Subcutaneous abdominal adipose tissue (tissue), 5 donors: ENCODE results near the gene MCRS1.

Source experiments
- H3K27ac ChIP-seq: one replicate; pipeline ENCODE4 v1.7.0; 2013; ENCODE audit warnings: low read depth, mild to moderate bottlenecking, inconsistent platforms, low read length, moderate library complexity
- H3K27me3 ChIP-seq, 5 donors: one replicate each; pipeline ENCODE4 v1.7.0; 2013; ENCODE audit warnings: low read length in 5 of 5, inconsistent platforms in 1 of 5; ENCODE audit not compliant: control insufficient read depth in 5 of 5, insufficient read depth in 4 of 5
- H3K36me3 ChIP-seq, 5 donors: one replicate each; pipeline ENCODE4 v1.7.0; 2013; ENCODE audit warnings: low read length in 5 of 5; ENCODE audit not compliant: control insufficient read depth in 5 of 5, insufficient read depth in 5 of 5
- H3K4me1 ChIP-seq, 5 donors: one replicate each; pipeline ENCODE4 v1.7.0; 2013; ENCODE audit warnings: low read length in 5 of 5, mild to moderate bottlenecking in 3 of 5, moderate library complexity in 1 of 5; ENCODE audit not compliant: control insufficient read depth in 5 of 5, insufficient read depth in 5 of 5
- H3K4me3 ChIP-seq, 5 donors: one replicate each; pipeline ENCODE4 v1.7.0; 2013; ENCODE audit warnings: low read length in 5 of 5, low read depth in 1 of 5
- H3K9ac ChIP-seq, 5 donors: one replicate each; pipeline ENCODE4 v1.7.0; 2013; ENCODE audit warnings: low read length in 5 of 5, mild to moderate bottlenecking in 4 of 5, moderate library complexity in 3 of 5
- H3K9me3 ChIP-seq, 5 donors: one replicate each; pipeline ENCODE4 v1.7.0; 2013; ENCODE audit warnings: low read length in 5 of 5; ENCODE audit not compliant: control insufficient read depth in 5 of 5
- donor health status: healthy.
- donor health status: healthy.
- donor health status: healthy.
- donor health status: healthy.
- donor health status: healthy.

Gene MCRS1

DNA sequence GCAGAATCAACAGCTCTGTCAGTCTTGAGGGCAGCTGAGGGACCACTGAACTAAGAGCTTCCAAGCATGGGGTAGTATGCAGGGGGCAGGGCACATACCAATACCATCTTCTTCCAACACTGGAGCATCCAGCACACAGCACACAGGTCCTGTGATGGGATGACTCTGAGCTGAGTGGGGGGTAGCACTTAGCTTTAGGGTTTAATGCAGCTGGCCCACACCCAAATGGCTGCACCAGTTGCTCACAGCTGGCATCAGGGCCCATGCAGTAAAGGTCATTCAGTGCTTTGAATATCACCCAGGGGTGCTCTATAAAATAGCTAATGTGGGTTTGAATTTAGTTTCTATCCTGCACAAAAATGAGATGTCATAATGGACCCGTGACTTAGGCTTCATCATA is 35.8 kb upstream of the MCRS1 start:
- Histone ChIP-seq H3K27ac (no peak overlapping the region), H3K36me3 (peaks cover 0 to 7% (median 4%) of the 10 kb centered on the region in 5 donors), H3K27me3 (no peaks in the 10 kb centered on the region), H3K9me3 (no peaks in the 10 kb centered on the region), H3K4me3 (no peak overlapping the region), H3K9ac (no peak overlapping the region), H3K4me1 (peaks cover 0 to 26% (median 15%) of the 10 kb centered on the region in 5 donors)

DNA sequence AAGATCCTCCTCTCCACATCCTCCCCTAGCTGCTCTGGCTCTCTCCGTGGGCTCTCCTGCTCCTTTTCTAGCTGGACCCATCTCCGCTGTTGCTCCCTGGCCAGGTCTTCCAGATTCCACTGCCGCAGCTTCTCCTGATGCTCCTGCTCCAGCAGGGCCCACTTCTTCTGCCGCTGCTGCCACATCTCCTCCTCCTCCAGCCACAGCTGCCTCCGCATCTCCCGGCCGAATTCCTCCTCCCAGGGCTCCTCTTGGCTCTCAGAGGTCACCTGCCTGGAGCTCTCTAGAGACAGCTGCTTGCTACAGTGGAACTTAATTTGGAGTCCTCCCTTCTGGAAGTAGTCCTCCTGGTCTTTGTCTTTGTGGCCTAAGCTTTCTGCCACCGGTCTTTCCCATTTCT is 32.0 kb upstream of the MCRS1 start:
- H3K27ac ChIP-seq, result no peak overlapping the region
- H3K27me3 ChIP-seq, result no peaks in the 10 kb centered on the region

DNA sequence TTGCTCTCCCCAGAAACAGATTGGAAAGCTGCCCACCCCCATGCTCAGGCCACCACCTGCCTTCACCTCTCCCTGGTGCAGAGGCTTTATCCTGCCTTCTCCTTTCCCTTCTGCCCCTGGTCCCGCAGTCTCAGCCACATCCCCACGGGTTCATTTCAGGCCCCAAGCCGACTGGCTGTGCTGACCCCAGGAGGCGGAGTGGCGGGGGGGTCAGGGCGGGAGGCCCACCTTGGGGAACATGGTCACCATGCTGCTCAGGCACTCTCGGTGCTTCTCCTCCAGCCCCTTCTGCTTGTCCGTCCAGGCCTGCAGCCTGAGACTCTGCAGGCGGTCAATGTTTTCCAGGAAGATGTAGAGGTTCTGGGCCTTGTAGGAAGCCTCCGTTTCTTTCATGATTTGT is 30.6 kb upstream of the MCRS1 start:
- H3K27ac ChIP-seq, result no peak overlapping the region
- H3K9ac ChIP-seq, result no peak overlapping the region
- H3K4me1 ChIP-seq, result no peaks in the 10 kb centered on the region
- no peaks in the 10 kb centered on the region for H3K27me3 ChIP-seq
- no peaks in the 10 kb centered on the region for H3K9me3 ChIP-seq
- peaks cover 0 to 7% (median 5%) of the 10 kb centered on the region in 5 donors for H3K36me3 ChIP-seq
- no peak overlapping the region for H3K4me3 ChIP-seq

More for the DNA sequence above, 32.0 kb upstream of the MCRS1 start:
- no peak overlapping the region for H3K9ac ChIP-seq
- no peaks in the 10 kb centered on the region for H3K9me3 ChIP-seq
- H3K4me1 ChIP-seq, result no peaks in the 10 kb centered on the region
- peaks cover 0 to 7% (median 5%) of the 10 kb centered on the region in 5 donors for H3K36me3 ChIP-seq
- no peak overlapping the region for H3K4me3 ChIP-seq

DNA sequence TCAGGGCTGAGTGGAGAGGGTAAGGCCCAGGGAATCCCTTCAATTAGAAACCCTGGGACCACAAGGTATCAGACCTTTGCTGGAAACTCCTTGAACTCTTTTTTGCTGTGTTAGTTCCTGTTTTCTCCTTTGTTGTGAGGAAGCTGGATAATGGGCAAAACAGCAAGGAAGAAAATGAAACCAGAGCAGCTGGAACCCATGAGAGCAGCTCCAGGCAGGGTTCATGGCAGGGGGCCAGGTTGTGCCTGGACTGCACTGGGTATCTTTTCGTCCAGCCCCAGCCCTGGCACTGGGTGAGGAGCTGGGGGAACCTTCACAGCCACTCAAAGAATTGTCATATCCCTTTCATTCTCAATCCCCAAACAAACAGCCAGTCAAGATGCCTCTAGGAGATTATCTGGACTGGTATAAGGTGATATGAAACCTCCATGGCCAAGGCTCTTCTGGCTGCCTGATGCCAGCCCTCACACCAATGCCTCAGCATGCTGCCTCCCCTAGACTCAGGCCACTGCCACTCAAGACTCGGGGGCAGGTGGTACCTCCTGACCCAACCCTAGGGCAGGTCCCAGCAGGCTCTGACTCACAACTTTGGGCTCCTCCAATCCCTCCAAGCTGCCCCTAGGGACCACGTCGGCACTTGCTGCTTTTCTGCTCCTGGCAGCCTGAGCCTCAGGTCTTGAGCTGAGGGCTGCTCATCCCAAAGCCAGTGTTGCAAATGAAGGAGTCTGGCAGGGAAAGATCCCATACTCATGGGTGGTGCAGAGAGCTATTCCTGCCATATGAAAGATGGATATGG is 21.0 kb upstream of the MCRS1 start:
- peaks cover 4 to 27% (median 13%) of the 10 kb centered on the region in 5 donors for H3K4me1 ChIP-seq
- H3K4me3 ChIP-seq, result no peak overlapping the region
- H3K27ac ChIP-seq, result no peak overlapping the region
- peaks cover 0 to 8% (median 5%) of the 10 kb centered on the region in 5 donors for H3K36me3 ChIP-seq
- no peaks in the 10 kb centered on the region for H3K9me3 ChIP-seq
- H3K9ac ChIP-seq, result peak overlapping the region in 1 of 5 donors; percentile 53
- H3K27me3 ChIP-seq, result no peaks in the 10 kb centered on the region

DNA sequence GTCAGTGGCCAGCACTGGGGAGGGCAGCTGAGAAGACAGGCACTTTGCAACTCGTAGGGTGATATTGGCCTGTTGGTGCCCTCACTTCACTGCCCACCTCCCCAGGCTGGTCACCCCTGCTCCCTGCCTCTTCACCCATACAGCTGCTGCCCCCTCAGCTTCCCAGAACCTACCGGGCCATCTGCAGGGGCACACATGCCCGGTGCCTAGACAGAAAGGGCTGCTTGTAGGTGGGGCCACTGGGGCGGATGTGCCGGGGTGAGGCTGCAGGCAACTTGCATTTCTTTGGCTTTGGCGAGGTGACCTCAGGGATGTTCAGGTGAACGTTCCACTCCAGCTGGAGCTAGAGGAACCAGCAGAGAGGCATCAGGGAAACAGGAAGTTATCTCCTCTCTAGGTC is 20.3 kb upstream of the MCRS1 start:
- Histone ChIP-seq H3K27me3 (no peaks in the 10 kb centered on the region), H3K9me3 (no peaks in the 10 kb centered on the region), H3K4me3 (no peak overlapping the region), H3K36me3 (peaks cover 0 to 12% (median 8%) of the 10 kb centered on the region in 5 donors), H3K4me1 (peaks cover 4 to 34% (median 17%) of the 10 kb centered on the region in 5 donors), H3K9ac (peak overlapping the region in 1 of 5 donors; percentile 53), H3K27ac (no peak overlapping the region)

DNA sequence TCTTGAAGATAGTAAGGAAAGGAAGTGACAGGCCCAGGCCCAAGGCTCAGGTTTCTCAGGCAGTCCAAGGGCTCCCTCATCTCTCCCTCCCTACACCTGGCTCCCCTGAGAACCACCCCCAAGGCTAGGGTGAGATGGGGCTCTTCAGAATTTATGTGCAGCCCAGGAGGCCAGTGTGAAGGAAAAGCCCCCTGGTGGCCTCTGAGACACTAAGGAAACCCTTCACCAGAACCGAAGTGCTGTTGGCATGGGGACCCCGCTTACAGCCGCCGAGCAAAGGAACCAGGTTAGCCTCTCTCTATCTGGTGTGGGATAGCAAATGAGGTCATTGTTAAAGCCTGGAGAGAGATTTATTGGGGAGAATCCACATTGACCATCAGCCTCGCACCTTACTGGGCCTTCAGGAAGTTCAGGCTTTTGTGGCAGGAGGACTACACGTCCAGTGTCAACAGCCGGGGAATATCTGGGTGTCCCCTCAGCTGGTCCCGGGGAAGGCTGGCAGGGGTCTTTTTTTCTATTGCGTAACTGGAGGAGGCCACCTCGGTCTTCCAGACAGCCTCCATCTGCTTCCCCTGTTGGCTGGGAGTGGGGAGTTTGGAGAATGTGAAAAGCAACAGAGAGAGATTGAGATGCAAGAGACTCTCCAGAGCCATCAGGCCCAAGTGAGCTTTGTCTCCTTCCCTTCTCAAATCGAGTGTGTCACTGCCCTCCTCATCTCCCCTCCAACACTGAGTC is 19.4 kb upstream of the MCRS1 start:
- Histone ChIP-seq H3K9me3 (no peaks in the 10 kb centered on the region), H3K4me3 (no peak overlapping the region), H3K36me3 (peaks cover 0 to 12% (median 8%) of the 10 kb centered on the region in 5 donors), H3K27ac (no peak overlapping the region), H3K9ac (no peak overlapping the region), H3K4me1 (peaks cover 4 to 42% (median 25%) of the 10 kb centered on the region in 5 donors), H3K27me3 (no peaks in the 10 kb centered on the region)

DNA sequence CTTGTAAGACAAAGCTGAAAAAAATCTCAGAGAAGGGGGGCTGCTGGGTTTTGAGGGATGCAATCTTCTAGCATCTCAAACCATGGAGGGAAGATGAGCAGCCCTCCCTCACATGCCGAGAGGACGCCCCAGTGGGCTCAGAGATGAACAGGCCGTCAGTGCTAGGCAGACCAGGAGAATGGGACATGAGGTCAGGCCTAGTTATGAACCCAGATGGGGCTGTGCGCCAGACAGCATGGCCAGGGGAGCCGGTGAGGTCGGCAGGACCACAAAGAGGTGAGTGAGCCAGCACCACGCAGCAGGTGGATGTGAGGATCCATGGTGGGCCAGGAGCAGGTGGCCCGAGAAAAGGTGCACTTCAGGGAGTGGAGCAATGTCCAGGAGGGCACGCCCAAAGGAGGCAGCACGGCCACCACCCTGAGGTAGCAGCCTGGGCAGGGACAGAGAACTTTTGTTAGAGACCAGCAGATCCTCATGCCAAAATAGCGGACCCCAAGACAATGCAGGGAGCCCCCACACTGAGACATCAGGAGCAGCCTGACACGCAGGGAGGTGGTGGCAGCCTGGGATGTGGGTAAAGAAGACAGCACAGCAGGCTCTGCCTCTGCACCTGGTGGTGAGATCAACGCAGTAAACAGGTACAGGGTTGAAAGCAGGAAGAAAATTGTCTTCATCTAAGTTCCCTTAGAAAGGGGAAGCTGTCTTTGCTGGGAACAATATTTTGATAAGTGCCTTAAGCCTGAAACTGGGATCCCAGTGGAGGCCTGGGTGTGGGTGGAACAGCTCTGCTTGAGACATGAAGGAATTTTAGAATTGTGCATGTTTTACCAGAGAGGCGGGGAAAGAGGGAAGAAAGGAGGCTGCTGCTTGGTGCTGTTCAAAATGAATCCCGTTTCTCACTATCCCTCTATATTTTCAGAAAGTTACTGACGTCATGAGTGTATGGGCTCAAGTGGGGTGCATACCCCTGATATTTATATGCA is 17.8 kb upstream of the MCRS1 start:
- H3K27ac ChIP-seq, result no peak overlapping the region

DNA sequence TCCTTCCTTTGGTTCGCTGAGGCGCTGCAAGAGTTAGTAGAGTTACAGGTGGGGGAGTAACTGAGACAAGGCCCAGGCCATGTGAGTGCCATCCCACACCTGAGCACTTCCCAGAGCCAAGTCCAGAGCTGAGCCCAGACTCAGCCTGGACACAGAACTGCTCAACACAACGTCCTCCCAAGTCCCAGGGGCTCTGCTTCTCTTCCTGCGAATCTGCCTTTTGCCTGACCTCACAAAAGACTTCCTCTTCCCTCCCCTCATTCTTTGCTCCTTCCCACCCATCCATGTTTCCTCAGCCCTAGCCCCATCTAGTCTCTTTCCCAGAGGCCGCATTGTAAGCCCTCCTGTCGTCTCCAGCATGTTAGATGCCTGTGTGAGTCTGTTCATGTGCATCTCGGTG is 16.6 kb upstream of the MCRS1 start:
- H3K27ac ChIP-seq, result no peak overlapping the region
- H3K4me1 ChIP-seq, result peaks cover 7 to 55% (median 36%) of the 10 kb centered on the region in 5 donors
- no peaks in the 10 kb centered on the region for H3K9me3 ChIP-seq
- H3K4me3 ChIP-seq, result peak overlapping the region in 1 of 5 donors; percentile 23
- H3K36me3 ChIP-seq, result peaks cover 0 to 12% (median 8%) of the 10 kb centered on the region in 5 donors
- peak overlapping the region in 1 of 5 donors; percentile 51 for H3K9ac ChIP-seq
- H3K27me3 ChIP-seq, result no peaks in the 10 kb centered on the region

More for the DNA sequence above, 17.8 kb upstream of the MCRS1 start:
- H3K36me3 ChIP-seq, result peaks cover 0 to 12% (median 8%) of the 10 kb centered on the region in 5 donors
- no peaks in the 10 kb centered on the region for H3K27me3 ChIP-seq
- peaks cover 4 to 48% (median 30%) of the 10 kb centered on the region in 5 donors for H3K4me1 ChIP-seq
- no peak overlapping the region for H3K4me3 ChIP-seq
- no peak overlapping the region for H3K9ac ChIP-seq
- no peaks in the 10 kb centered on the region for H3K9me3 ChIP-seq

DNA sequence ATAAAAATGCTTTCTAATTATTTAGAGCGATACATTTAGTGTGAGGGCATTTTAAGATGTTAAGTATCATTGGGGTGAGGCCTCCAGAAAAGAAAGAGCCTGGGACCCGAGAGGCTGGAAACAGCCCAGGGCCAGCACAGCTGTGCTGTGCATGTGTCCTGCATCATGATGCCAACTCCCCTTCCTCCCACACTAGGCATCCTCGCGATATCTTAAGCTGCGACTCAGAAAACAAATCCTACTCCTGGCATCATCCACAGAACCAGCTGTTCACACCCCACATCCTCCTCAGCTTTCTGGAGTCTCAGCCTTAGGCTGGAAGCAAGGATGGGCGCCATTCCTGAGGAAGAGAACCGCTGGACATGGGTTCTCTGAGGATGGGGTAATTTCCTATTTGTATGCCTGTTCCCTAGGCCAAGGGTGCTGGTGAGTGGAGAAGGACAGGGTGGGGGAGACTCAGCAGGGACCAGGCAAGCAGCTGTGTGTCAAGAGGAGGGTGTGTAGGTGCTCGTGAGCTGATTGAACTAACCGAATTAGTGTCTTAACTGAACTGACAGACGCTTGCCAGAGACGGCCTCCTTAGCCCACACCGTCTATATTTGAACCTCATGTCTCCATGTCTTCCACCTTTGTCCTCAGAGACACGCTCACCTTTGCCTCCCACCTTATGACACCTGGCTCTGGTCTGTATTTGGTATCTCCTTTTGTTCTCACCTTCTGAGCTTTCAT is 15.6 kb upstream of the MCRS1 start:
- H3K9me3 ChIP-seq, result no peaks in the 10 kb centered on the region
- peaks cover 0 to 12% (median 8%) of the 10 kb centered on the region in 5 donors for H3K36me3 ChIP-seq
- no peak overlapping the region for H3K27ac ChIP-seq
- H3K27me3 ChIP-seq, result no peaks in the 10 kb centered on the region
- peaks cover 5 to 46% (median 29%) of the 10 kb centered on the region in 5 donors for H3K4me1 ChIP-seq
- no peak overlapping the region for H3K4me3 ChIP-seq
- H3K9ac ChIP-seq, result peak overlapping the region in 1 of 5 donors; percentile 17
